ENCODE measurements around the gene OR11H6.

DNA sequence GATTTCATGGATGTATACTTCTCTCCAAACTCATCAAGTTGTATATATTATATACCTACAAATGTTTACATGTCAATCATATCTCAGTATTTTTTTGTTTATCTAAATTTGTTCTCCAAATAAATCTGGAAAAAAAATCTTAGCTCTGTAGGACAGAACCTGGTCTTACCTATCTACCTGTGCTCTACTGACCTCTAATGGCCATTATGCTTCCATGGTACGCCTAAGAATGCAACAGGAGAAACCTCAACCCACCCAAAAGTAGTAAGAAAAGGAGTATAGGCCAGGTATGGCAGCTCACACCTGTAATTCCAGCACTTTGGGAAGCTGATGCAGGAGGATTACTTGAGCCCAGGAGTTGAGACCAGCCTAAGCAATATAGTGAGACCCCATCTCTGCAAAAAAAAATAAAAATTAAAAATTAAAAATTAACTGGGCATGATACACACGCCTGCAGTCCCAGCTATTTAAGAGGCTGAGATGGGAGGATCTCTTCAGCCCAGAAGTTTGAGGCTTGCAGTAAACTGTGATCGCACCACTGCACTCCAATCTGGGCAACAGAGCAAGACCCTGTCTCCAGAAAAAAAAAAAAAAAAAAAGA lies 24.2 kb downstream of the OR11H6 start:
- TF ChIP-seq, protein P1, sequence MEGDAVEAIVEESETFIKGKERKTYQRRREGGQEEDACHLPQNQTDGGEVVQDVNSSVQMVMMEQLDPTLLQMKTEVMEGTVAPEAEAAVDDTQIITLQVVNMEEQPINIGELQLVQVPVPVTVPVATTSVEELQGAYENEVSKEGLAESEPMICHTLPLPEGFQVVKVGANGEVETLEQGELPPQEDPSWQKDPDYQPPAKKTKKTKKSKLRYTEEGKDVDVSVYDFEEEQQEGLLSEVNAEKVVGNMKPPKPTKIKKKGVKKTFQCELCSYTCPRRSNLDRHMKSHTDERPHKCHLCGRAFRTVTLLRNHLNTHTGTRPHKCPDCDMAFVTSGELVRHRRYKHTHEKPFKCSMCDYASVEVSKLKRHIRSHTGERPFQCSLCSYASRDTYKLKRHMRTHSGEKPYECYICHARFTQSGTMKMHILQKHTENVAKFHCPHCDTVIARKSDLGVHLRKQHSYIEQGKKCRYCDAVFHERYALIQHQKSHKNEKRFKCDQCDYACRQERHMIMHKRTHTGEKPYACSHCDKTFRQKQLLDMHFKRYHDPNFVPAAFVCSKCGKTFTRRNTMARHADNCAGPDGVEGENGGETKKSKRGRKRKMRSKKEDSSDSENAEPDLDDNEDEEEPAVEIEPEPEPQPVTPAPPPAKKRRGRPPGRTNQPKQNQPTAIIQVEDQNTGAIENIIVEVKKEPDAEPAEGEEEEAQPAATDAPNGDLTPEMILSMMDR (IDR thresholded peaks at IDR 0.05; ENCODE audit: poor library complexity, severe bottlenecking), result no peak
- TF ChIP-seq SMC3 (conservative IDR thresholded peaks at IDR 0.05; ENCODE audit: poor library complexity) (no peak), MXI1 (conservative IDR thresholded peaks at IDR 0.05; ENCODE audit: poor library complexity, severe bottlenecking) (no peak)
- TF ChIP-seq, protein P2, sequence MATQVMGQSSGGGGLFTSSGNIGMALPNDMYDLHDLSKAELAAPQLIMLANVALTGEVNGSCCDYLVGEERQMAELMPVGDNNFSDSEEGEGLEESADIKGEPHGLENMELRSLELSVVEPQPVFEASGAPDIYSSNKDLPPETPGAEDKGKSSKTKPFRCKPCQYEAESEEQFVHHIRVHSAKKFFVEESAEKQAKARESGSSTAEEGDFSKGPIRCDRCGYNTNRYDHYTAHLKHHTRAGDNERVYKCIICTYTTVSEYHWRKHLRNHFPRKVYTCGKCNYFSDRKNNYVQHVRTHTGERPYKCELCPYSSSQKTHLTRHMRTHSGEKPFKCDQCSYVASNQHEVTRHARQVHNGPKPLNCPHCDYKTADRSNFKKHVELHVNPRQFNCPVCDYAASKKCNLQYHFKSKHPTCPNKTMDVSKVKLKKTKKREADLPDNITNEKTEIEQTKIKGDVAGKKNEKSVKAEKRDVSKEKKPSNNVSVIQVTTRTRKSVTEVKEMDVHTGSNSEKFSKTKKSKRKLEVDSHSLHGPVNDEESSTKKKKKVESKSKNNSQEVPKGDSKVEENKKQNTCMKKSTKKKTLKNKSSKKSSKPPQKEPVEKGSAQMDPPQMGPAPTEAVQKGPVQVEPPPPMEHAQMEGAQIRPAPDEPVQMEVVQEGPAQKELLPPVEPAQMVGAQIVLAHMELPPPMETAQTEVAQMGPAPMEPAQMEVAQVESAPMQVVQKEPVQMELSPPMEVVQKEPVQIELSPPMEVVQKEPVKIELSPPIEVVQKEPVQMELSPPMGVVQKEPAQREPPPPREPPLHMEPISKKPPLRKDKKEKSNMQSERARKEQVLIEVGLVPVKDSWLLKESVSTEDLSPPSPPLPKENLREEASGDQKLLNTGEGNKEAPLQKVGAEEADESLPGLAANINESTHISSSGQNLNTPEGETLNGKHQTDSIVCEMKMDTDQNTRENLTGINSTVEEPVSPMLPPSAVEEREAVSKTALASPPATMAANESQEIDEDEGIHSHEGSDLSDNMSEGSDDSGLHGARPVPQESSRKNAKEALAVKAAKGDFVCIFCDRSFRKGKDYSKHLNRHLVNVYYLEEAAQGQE (IDR thresholded peaks at IDR 0.05; ENCODE audit: borderline replicate concordance), result no peak

All from neural cell (in vitro differentiated cells).